Hepatocyte (in vitro differentiated cells): ENCODE measurements around the gene UGCG. TPM values are rescaled to one million over a fixed set of nuclear protein-coding genes. Genes with fewer than 3 reads are reported as not detected.

Experiments
- DNase-seq: peaks from one replicate; pipeline ENCODE4 v3.0.0-alpha.2; 2016; ENCODE audit warnings: low spot score
- H2AFZ ChIP-seq: fragments of 200-600 bp; sonication (generic); 2 replicates; pipeline ENCODE4 v1.6.0; 2016; ENCODE audit warnings: antibody characterized with exemption, mild to moderate bottlenecking
- H3K27ac ChIP-seq: fragments of 200-600 bp; sonication (generic); 2 replicates; pipeline ENCODE4 v1.5.1; 2016; ENCODE audit warnings: mild to moderate bottlenecking
- H3K27me3 ChIP-seq: fragments of 200-600 bp; sonication (generic); 2 replicates; pipeline ENCODE4 v1.6.1; 2016
- H3K36me3 ChIP-seq: fragments of 200-600 bp; sonication (generic); replicated peaks from 2 replicates; pipeline ENCODE4 v1.5.1; 2016; ENCODE audit warnings: low read depth; ENCODE audit not compliant: insufficient read depth
- H3K4me1 ChIP-seq: fragments of 200-600 bp; sonication (generic); 2 replicates; pipeline ENCODE4 v1.5.1; 2016; ENCODE audit warnings: mild to moderate bottlenecking, moderate library complexity; ENCODE audit not compliant: insufficient read depth
- H3K4me2 ChIP-seq: fragments of 200-600 bp; sonication (generic); 2 replicates; pipeline ENCODE4 v1.6.0; 2016
- H3K4me3 ChIP-seq: fragments of 200-600 bp; sonication (generic); 2 replicates; pipeline ENCODE4 v1.5.1; 2016; ENCODE audit warnings: mild to moderate bottlenecking
- H3K79me2 ChIP-seq: fragments of 200-600 bp; sonication (generic); 2 replicates; pipeline ENCODE4 v1.6.0; 2017; ENCODE audit warnings: mild to moderate bottlenecking
- H3K9me2 ChIP-seq: fragments of 200-600 bp; sonication (generic); replicated peaks from 2 replicates; pipeline ENCODE4 v1.6.0; 2017; ENCODE audit warnings: mild to moderate bottlenecking; ENCODE audit not compliant: insufficient read depth
- H3K9me3 ChIP-seq: fragments of 200-600 bp; sonication (generic); 2 replicates; pipeline ENCODE4 v1.5.1; 2016; ENCODE audit warnings: low read depth, mild to moderate bottlenecking
- H4K20me1 ChIP-seq: fragments of 200-600 bp; sonication (generic); 2 replicates; pipeline ENCODE4 v1.6.0; 2016; ENCODE audit warnings: mild to moderate bottlenecking; ENCODE audit not compliant: insufficient read depth, poor library complexity, severe bottlenecking
- EZH2 ChIP-seq: fragments of 200-600 bp; sonication (generic); IDR thresholded peaks from 2 replicates; pipeline ENCODE4 v1.6.1; 2016; ENCODE audit warnings: antibody characterized with exemption, mild to moderate bottlenecking, borderline replicate concordance
- EZH2phosphoT487 ChIP-seq: fragments of 200-600 bp; sonication (generic); IDR thresholded peaks from one replicate; pipeline ENCODE4 v1.6.1; 2018; ENCODE audit warnings: antibody characterized with exemption, mild to moderate bottlenecking, low read depth, moderate library complexity; ENCODE audit not compliant: unreplicated experiment, severe bottlenecking
- WGBS: methylation state at CpG from one replicate; pipeline ENCODE4 v1.1.6; 2016; ENCODE audit warnings: low lambda C conversion rate; ENCODE audit errors: missing lambda C conversion rate; 5-methylcytosine and 5-hydroxymethylcytosine counted together
- polyA plus RNA-seq: library from polyadenylated mRNA; unstranded; fragments of >200 nt; fragmentation: Nextera tagmentation; extraction: Ambion mirVana; gene quantifications from 2 replicates; pipeline ENCODE4 v1.2.1, GENCODE V29; 2016
- total RNA-seq: library from RNA; depleted of rRNA; stranded (reverse); fragments of >200 nt; gene quantifications from 2 replicates; pipeline ENCODE4 v1.2.3, GENCODE V29; 2014
- TF ChIP-seq, protein P1 (sequence below): fragments of 200-600 bp; sonication (generic); IDR thresholded peaks from 2 replicates; pipeline ENCODE4 v1.5.1; 2016; ENCODE audit warnings: antibody characterized with exemption, mild to moderate bottlenecking; ENCODE audit not compliant: poor library complexity

Gene UGCG
- total and polyA plus RNA-seq, 2 experiments from 2014 or later = 54.6 to 107 TPM

DNA sequence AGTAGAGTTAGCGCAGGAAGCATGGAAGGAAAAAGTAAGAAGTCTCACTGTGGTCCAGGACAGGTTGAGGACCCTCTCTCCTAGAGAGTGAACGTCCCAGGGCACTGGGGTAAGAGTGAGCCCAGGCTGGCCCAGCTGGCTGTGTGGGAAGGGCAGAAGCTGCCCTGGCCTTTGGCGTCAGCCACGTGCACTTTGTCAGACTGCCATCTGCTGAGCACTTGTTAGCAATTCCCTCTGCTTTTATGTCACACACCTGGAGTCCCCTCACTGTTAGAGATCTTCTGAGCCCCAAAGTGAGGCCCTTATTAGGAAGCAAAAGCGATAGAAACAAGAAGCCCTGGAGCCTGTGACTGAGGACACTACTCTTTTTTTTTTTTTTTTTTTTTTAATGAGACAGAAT is 79.1 kb downstream of the UGCG start:
- H4K20me1 ChIP-seq = no peaks in the 10 kb centered on the region
- H3K36me3 ChIP-seq = no peaks in the 10 kb centered on the region
- H3K27me3 ChIP-seq = no peaks in the 10 kb centered on the region
- H2AFZ ChIP-seq = no peak overlapping the region
- H3K9me3 ChIP-seq = no peaks in the 10 kb centered on the region
- H3K9me2 ChIP-seq = no peaks in the 10 kb centered on the region
- TF ChIP-seq EZH2phosphoT487 (no peak), EZH2 (no peak)
- TF ChIP-seq, protein P1, sequence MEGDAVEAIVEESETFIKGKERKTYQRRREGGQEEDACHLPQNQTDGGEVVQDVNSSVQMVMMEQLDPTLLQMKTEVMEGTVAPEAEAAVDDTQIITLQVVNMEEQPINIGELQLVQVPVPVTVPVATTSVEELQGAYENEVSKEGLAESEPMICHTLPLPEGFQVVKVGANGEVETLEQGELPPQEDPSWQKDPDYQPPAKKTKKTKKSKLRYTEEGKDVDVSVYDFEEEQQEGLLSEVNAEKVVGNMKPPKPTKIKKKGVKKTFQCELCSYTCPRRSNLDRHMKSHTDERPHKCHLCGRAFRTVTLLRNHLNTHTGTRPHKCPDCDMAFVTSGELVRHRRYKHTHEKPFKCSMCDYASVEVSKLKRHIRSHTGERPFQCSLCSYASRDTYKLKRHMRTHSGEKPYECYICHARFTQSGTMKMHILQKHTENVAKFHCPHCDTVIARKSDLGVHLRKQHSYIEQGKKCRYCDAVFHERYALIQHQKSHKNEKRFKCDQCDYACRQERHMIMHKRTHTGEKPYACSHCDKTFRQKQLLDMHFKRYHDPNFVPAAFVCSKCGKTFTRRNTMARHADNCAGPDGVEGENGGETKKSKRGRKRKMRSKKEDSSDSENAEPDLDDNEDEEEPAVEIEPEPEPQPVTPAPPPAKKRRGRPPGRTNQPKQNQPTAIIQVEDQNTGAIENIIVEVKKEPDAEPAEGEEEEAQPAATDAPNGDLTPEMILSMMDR = peak; percentile 25
- H3K4me2 ChIP-seq = no peak overlapping the region
- WGBS = 69% methylated on average over 5 of the region's 5 CpGs
- peak overlapping the region; percentile 97 for H3K27ac ChIP-seq
- H3K4me1 ChIP-seq = peaks cover 27% of the 10 kb centered on the region
- H3K79me2 ChIP-seq = no peaks in the 10 kb centered on the region
- no peak overlapping the region for H3K4me3 ChIP-seq
- peak; percentile 45 for DNase-seq

GRCh38 chr9:111978616-111979015 is 82.0 kb downstream of the UGCG start:
- TF ChIP-seq, protein P1 = no peak
- no peak for TF ChIP-seq EZH2
- no peak for TF ChIP-seq EZH2phosphoT487
- Histone ChIP-seq H3K79me2 (no peaks in the 10 kb centered on the region), H3K4me2 (no peak overlapping the region), H3K36me3 (no peaks in the 10 kb centered on the region), H3K27me3 (no peaks in the 10 kb centered on the region), H3K4me3 (no peak overlapping the region), H3K27ac (no peak overlapping the region), H4K20me1 (no peaks in the 10 kb centered on the region), H2AFZ (no peak overlapping the region), H3K9me2 (no peaks in the 10 kb centered on the region), H3K9me3 (no peaks in the 10 kb centered on the region), H3K4me1 (peaks cover 27% of the 10 kb centered on the region)
- WGBS = 52% methylated on average over 4 of the region's 4 CpGs
- DNase-seq = no peak

DNA sequence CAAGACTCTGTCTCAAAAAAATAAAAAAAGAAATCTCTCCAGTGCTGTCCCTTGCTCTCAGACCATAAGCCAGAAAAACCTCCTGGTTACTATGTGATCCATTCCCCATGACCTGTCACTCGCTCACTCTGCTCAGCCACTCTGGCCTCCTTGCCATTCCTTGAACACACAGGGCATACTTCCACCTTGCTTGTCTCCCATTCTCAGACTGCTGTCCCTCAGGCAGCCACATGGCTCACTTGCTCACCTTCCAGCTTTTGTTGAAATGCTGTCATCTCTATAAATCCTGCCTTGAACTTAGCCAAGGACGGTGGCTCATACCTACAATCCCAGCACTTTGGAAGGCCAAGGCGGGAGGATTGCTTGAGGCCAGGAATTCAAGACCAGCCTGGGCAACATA is 82.9 kb downstream of the UGCG start:
- no peak overlapping the region for H3K27ac ChIP-seq
- no peak overlapping the region for H3K4me2 ChIP-seq
- H3K9me3 ChIP-seq = no peaks in the 10 kb centered on the region
- H2AFZ ChIP-seq = no peak overlapping the region
- no peaks in the 10 kb centered on the region for H3K36me3 ChIP-seq
- H3K9me2 ChIP-seq = no peaks in the 10 kb centered on the region
- no peaks in the 10 kb centered on the region for H3K79me2 ChIP-seq
- 84% methylated on average over 3 of the region's 3 CpGs for WGBS
- no peaks in the 10 kb centered on the region for H4K20me1 ChIP-seq
- no peaks in the 10 kb centered on the region for H3K27me3 ChIP-seq
- H3K4me3 ChIP-seq = no peak overlapping the region
- peaks cover 22% of the 10 kb centered on the region for H3K4me1 ChIP-seq
- TF ChIP-seq EZH2 (no peak), EZH2phosphoT487 (no peak)
- TF ChIP-seq, protein P1 = no peak
- no peak for DNase-seq

DNA sequence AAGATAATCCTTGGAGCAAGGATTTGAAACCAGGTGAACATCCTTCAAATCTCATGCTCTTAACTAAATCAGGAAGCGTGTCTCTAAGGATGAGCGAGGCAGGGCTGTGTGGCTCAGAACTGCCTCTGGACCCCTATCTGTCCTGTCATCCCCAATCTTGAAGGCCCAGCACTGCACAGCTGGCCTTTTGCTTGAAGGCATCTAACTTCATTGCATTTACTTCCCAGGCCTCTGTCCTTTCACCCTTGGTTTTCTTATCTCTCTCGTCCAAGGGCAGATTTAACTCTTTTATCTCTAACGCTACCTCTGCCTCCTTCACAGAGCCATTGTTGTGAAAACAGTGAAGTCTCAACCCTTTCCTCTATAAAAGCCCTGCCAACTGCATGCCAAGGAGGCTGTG is 83.8 kb downstream of the UGCG start:
- no peak overlapping the region for H3K27ac ChIP-seq
- 59% methylated on average over 4 of the region's 4 CpGs for WGBS
- no peak for TF ChIP-seq EZH2phosphoT487
- TF ChIP-seq, protein P1 = no peak
- TF ChIP-seq EZH2 = no peak

More for the DNA sequence above, 83.8 kb downstream of the UGCG start:
- no peak overlapping the region for H2AFZ ChIP-seq
- no peaks in the 10 kb centered on the region for H3K79me2 ChIP-seq
- H3K4me3 ChIP-seq = no peak overlapping the region
- no peak for DNase-seq
- H3K9me2 ChIP-seq = no peaks in the 10 kb centered on the region
- no peak overlapping the region for H3K4me2 ChIP-seq
- H3K27me3 ChIP-seq = no peaks in the 10 kb centered on the region
- no peaks in the 10 kb centered on the region for H3K36me3 ChIP-seq
- no peaks in the 10 kb centered on the region for H4K20me1 ChIP-seq
- H3K4me1 ChIP-seq = peaks cover 13% of the 10 kb centered on the region
- no peaks in the 10 kb centered on the region for H3K9me3 ChIP-seq
